Progenitor cell of endocrine pancreas (in vitro differentiated cells): ENCODE measurements around the gene CHD1. TPM values are rescaled to one million over a fixed set of nuclear protein-coding genes. Genes with fewer than 3 reads are reported as not detected.

Experiments
- DNase-seq: peaks from one replicate; pipeline ENCODE4 v3.0.0; 2021; ENCODE audit warnings: low spot score; ENCODE audit not compliant: unreplicated experiment
- H3K27ac Mint-ChIP-seq: 2 replicates; pipeline ENCODE4 v1.8.0; 2021; ENCODE audit warnings: mild to moderate bottlenecking, moderate library complexity, mixed read lengths
- H3K27me3 Mint-ChIP-seq: 2 replicates; pipeline ENCODE4 v1.8.0; 2021; ENCODE audit warnings: mixed read lengths
- H3K36me3 Mint-ChIP-seq: 2 replicates; pipeline ENCODE4 v1.8.0; 2022; ENCODE audit warnings: mixed read lengths; ENCODE audit not compliant: insufficient read depth
- H3K4me1 Mint-ChIP-seq: 2 replicates; pipeline ENCODE4 v1.8.0; 2021; ENCODE audit warnings: low read depth, mixed read lengths
- H3K4me3 Mint-ChIP-seq: 2 replicates; pipeline ENCODE4 v1.8.0; 2021; ENCODE audit warnings: low read depth, mild to moderate bottlenecking, moderate library complexity, mixed read lengths
- H3K9me3 Mint-ChIP-seq: 2 replicates; pipeline ENCODE4 v1.8.0; 2021; ENCODE audit warnings: low read depth, mixed read lengths
- CTCF ChIP-seq: fragments of 200-600 bp; sonication (generic); IDR thresholded peaks from one replicate; pipeline ENCODE4 v1.5.0; 2021; ENCODE audit warnings: antibody characterized with exemption, mild to moderate bottlenecking; ENCODE audit not compliant: unreplicated experiment
- total RNA-seq: library from RNA; stranded (reverse); gene quantifications from 2 replicates; pipeline ENCODE4 v1.2.1, GENCODE V29; 2021

CHD1 gene
- total RNA-seq, 1 donor from 2014 or later = 61.0 TPM

GRCh38 chr5:98930972-98931762 is 2.4 kb upstream of the CHD1 start:
- H3K4me1 Mint-ChIP-seq = peaks cover 18% of the 10 kb centered on the region
- H3K27me3 Mint-ChIP-seq = no peaks in the 10 kb centered on the region
- peak overlapping the region; percentile 96 for H3K4me3 Mint-ChIP-seq

GRCh38 chr5:98929710-98930298 is 997 bp upstream of the CHD1 start:
- no peaks in the 10 kb centered on the region for H3K9me3 Mint-ChIP-seq
- DNase-seq = no peak
- peak overlapping the region; percentile 96 for H3K4me3 Mint-ChIP-seq
- H3K27ac Mint-ChIP-seq = peak overlapping the region; percentile 100
- H3K4me1 Mint-ChIP-seq = peaks cover 20% of the 10 kb centered on the region
- H3K36me3 Mint-ChIP-seq = peaks cover 2% of the 10 kb centered on the region
- TF ChIP-seq CTCF = no peak
- H3K27me3 Mint-ChIP-seq = no peaks in the 10 kb centered on the region

More at GRCh38 chr5:98930972-98931762, 2.4 kb upstream of the CHD1 start:
- no peak for TF ChIP-seq CTCF
- Mint-ChIP-seq H3K9me3 (no peaks in the 10 kb centered on the region), H3K36me3 (no peaks in the 10 kb centered on the region), H3K27ac (no peak overlapping the region)
- DNase-seq = no peak

- Mint-ChIP-seq H3K4me3 (peak overlapping the region; percentile 96), H3K27ac (peak overlapping the region; percentile 100), H3K4me1 (peaks cover 20% of the 10 kb centered on the region), H3K27me3 (no peaks in the 10 kb centered on the region), H3K36me3 (peaks cover 7% of the 10 kb centered on the region), H3K9me3 (no peaks in the 10 kb centered on the region)
- TF ChIP-seq CTCF = no peak
- DNase-seq = peak; percentile 56
Observed at GRCh38 chr5:98927989-98928872, 576 bp downstream of the CHD1 start.

GRCh38 chr5:98927242-98927988 is 1.4 kb downstream of the CHD1 start:
- Mint-ChIP-seq H3K27ac (peak overlapping the region; percentile 97), H3K36me3 (peaks cover 10% of the 10 kb centered on the region), H3K4me1 (peaks cover 20% of the 10 kb centered on the region), H3K9me3 (no peaks in the 10 kb centered on the region), H3K27me3 (no peaks in the 10 kb centered on the region), H3K4me3 (peak overlapping the region; percentile 91)
- DNase-seq = no peak
- no peak for TF ChIP-seq CTCF
